NCI-H2196 (cell line): ENCODE measurements around the gene OR6P1.

Experiments used
- DNase-seq: peaks from one replicate; lab custom pipeline; 2025; ENCODE audit not compliant: unreplicated experiment; lab: John Stamatoyannopoulos, UW

OR6P1 gene, protein sequence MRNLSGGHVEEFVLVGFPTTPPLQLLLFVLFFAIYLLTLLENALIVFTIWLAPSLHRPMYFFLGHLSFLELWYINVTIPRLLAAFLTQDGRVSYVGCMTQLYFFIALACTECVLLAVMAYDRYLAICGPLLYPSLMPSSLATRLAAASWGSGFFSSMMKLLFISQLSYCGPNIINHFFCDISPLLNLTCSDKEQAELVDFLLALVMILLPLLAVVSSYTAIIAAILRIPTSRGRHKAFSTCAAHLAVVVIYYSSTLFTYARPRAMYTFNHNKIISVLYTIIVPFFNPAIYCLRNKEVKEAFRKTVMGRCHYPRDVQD

GRCh38 chr1:158570480-158570879 is at the start of gene OR6P1:
OR6P1 (minus strand) TSS chr1:158570580; CDS start chr1:158563604, 6,976 bp downstream.
- no peak for DNase-seq

GRCh38 chr1:158613764-158614163 is 43.4 kb upstream of the OR6P1 start:
- DNase-seq, result no peak

DNA sequence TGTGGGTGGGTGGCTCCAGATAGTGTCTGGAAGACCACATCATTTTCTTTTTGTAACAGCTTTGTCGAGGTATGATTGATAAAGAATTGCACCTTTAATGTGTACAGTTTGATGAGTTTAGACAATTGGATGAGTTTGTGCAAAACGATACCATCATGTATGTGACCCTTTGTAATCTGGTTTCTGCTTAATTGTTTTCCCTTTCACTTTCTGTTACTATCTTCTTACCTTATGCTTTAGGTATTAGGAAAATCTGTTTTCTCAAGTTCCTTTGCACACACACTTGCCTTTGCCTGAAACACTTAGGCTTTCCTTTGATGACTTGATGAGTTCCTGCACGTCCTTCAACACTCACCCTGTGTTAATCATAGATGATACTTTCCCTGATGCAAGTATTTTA is 41.5 kb upstream of the OR6P1 start:
- no peak for DNase-seq

- no peak for DNase-seq
Observed at GRCh38 chr1:158607296-158607695, 36.9 kb upstream of the OR6P1 start.

- no peak for DNase-seq
Observed at GRCh38 chr1:158604968-158605367, 34.6 kb upstream of the OR6P1 start, which contains the start of gene OR10Z1. OR10Z1 (plus strand) TSS chr1:158605268; CDS start chr1:158606439, 1,171 bp downstream.

DNA sequence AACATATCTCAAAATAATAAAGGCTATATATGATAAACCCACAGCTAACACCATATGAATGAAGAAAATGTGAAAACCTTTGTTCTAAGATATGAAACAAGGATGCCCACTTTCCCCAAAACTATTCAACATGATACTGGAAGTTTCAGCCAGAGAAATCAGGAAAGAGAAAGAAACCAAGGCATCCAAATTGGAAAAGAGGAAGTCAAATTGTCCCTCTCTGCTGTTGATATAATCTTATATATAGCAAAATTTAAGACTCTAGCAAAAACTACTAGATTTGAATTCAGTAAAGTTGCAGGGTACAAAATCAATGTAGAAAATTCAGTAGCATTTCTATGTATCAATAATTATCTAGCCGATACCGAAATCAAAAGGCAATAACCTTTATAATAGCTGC is 30.4 kb upstream of the OR6P1 start:
- DNase-seq, result no peak

DNA sequence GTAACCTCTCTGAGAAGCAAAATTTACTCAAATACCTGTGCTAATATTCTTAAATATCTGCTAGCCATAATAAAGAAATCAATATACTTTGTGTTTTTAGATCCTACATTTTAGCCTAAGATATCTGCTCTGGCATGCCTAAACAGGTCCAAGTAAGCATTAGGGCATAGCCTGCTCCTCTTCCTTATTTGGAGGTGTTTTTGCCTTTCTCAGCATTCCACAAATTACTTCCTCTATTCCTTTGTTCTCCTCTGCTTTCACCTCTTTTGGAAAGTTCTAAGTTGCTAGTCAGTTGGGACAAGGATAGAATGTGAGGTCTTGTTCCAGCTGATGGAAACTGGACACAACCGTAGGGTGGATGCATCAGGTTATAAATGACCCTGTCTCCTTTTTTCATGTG is 16.6 kb upstream of the OR6P1 start:
- DNase-seq, result no peak

- DNase-seq, result no peak
Observed at GRCh38 chr1:158583962-158584361, 13.6 kb upstream of the OR6P1 start.

- DNase-seq, result no peak
Observed at GRCh38 chr1:158579733-158580132, 9.4 kb upstream of the OR6P1 start, which contains the start of gene OR10X1. OR10X1 (minus strand) TSS chr1:158579899; CDS start chr1:158579899, 0 bp downstream.

- no peak for DNase-seq
Observed at GRCh38 chr1:158577561-158577960, 7.2 kb upstream of the OR6P1 start.

DNA sequence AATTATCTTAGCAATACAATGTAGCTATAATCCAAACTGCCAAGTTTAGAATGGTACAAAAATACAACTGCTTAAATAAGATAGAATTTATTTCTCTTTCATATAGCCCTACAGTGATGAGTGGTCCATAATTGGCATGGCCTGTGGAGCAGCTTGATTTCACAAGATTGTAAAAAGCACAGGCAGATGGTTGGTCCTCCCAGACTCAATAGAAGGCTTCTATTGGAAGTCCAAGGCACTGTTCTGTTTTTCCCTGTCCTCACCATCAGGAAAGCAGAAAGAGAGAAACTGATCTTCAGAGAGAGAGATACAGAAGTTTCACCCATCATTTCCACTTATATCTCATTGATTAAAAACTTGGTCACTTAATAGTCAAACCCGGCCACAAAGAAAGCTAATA is 1.8 kb upstream of the OR6P1 start:
- no peak for DNase-seq

GRCh38 chr1:158564608-158565007 is 5.8 kb downstream of the OR6P1 start:
- no peak for DNase-seq

GRCh38 chr1:158563853-158564252 is 6.5 kb downstream of the OR6P1 start:
- no peak for DNase-seq

- no peak for DNase-seq
Observed at GRCh38 chr1:158559696-158560095, 10.7 kb downstream of the OR6P1 start.

GRCh38 chr1:158554352-158554751 is 16.0 kb downstream of the OR6P1 start, which contains the start of gene OR6Y1:
OR6Y1 (minus strand) TSS chr1:158554405; CDS start chr1:158548105, 6,300 bp downstream.
- DNase-seq, result no peak

- DNase-seq, result no peak
Observed at GRCh38 chr1:158552296-158552695, 18.1 kb downstream of the OR6P1 start.

GRCh38 chr1:158547533-158547932 is 22.8 kb downstream of the OR6P1 start:
- no peak for DNase-seq

DNA sequence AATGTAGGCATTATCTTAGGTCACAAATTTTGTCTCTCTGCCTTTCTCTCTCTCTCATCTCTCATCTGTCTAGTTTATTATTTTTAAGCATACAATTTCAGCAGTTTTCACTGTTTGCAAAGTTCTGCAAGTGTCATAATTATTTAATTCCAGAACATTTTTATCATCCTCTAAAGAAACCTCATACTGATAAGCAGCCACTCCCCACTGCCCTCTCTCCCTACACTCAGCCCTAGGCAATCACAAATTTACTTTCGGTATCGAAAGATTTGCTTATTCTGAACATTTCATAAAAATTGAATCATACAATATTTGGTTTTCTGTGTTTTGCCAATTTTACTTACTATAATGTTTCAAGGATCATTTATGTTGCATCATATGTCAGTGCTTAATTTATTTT is 32.8 kb downstream of the OR6P1 start:
- no peak for DNase-seq

- DNase-seq, result no peak
Observed at GRCh38 chr1:158534496-158534895, 35.9 kb downstream of the OR6P1 start.

DNA sequence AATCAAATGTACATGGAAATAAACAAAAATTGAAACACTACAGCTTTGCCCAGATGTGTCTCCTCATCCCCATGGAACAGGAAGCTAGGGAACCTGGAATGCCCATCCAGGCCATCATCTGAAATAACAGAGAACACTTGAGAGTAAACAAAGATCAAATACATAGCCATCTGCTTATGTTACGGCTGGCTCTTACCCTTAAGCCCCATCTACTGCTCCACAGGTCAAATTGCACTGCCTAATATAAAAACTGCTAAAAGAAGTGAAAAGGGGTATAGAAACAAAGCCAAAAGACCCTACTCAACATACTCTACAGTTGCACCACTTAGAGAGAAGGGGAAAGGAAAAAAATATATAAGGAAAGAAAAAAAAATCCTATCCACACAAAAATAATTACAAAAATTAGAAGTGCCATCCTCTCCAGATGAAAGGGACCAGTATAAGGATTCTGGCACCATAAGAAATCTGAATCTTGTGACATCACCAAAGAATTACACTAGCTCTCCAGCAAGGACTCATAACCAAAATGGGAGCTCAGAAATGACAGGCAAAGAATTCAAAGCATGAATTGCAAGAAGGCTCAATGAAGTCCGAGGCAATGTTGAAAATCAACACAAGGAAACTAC is 43.1 kb downstream of the OR6P1 start:
- no peak for DNase-seq

DNA sequence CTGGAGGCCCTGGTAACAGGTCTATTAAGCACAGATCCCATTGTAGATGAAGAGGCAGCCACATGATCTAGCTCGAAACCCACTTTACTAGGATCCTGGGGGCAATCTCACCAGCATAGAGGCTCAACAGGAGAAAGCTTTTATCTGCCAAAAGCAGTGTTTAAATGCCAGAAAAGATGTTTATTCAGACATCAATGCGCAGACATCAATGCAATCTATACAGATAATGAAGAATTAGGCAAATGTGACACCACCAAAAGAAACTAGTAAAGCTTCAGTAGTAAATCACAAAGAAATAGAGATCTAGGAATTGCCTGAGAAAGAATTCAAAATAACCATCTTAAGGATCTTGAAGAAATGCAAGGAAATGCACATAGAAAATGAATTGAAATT is 48.7 kb downstream of the OR6P1 start:
- DNase-seq, result no peak

DNA sequence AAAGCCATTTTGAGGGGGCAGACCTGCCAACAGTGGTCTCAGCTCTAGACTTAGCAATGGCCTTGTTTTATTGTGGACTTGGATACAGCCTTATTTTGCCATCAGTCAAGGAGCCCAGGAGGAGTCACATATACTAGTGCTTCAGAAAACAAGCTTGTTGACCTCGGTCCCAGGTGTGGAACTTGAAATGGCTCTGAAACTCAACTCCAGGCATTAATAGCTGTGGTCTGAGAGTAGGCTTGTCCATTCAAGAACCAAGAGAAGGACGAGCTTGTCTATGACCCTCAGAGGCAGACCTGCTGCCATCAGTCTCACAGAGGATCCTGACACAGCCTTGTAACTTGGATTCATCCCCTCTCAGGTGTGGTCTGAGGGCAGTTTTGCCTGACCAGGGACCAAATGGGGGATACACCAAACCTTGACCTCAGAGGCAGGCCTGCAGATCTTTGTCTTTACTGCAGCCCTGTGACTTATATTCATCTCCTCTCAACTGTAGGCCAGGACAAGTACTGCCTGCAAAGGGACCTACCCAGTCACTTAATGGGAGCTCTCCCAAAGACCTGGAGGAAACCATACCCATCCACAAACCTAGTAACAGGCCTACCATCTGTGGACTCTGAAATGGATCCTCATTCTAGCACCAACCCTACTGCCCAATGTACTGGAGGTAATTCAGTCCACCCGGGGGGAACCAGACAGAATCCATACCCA is 49.3 kb downstream of the OR6P1 start:
- DNase-seq, result no peak
